ENCODE results near the gene S100A11. TPM values are rescaled to one million over a fixed set of nuclear protein-coding genes. Genes with fewer than 3 reads are reported as not detected.

Gene S100A11
- total and polyA plus RNA-seq, 7 donors, result 92.6 to 633 (median 156) TPM

DNA sequence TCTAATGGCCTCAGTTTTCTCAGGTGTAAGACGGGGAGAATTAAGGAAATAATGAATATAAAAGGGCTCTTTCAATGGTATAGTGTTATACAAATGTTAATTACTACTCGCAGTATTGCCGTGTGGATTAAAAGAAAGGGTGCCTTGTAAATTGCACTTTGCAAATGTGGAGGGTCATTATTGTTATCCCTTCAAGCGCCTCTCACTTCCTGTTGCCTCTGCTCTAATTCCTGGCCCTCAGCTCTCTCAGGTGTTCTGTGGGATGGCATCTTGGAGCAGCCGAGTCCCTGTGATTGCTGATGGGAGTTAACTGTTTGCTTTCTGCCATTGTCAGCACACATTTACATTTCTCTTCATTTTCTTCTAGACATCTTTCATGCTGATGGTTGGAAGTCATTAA lies 7.1 kb upstream of the S100A11 start:
- Histone ChIP-seq H3K4me1 (peaks cover 0 to 22% (median 19%) of the 10 kb centered on the region in 4 donors), H3K27ac (no peak overlapping the region), H3K9me3 (no peaks in the 10 kb centered on the region), H3K27me3 (no peaks in the 10 kb centered on the region), H3K4me3 (no peak overlapping the region), H3K36me3 (no peaks in the 10 kb centered on the region)
- intact Hi-C loops (cut with DNase I), result no loop called here
- DNase-seq, result no peak
- TF ChIP-seq EP300 (IDR thresholded peaks at IDR 0.05), result no peak
- TF ChIP-seq, protein P1, sequence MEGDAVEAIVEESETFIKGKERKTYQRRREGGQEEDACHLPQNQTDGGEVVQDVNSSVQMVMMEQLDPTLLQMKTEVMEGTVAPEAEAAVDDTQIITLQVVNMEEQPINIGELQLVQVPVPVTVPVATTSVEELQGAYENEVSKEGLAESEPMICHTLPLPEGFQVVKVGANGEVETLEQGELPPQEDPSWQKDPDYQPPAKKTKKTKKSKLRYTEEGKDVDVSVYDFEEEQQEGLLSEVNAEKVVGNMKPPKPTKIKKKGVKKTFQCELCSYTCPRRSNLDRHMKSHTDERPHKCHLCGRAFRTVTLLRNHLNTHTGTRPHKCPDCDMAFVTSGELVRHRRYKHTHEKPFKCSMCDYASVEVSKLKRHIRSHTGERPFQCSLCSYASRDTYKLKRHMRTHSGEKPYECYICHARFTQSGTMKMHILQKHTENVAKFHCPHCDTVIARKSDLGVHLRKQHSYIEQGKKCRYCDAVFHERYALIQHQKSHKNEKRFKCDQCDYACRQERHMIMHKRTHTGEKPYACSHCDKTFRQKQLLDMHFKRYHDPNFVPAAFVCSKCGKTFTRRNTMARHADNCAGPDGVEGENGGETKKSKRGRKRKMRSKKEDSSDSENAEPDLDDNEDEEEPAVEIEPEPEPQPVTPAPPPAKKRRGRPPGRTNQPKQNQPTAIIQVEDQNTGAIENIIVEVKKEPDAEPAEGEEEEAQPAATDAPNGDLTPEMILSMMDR (IDR thresholded peaks at IDR 0.05), result no peak
- no peak for TF ChIP-seq POLR2AphosphoS5 (IDR thresholded peaks at IDR 0.05)
- 14 to 54% methylated on average over 5 of the region's 5 CpGs for WGBS, 2 donors

- WGBS, 2 donors, result 80 to 92% methylated on average over 1 of the region's 1 CpG
- TF ChIP-seq EP300 (IDR thresholded peaks at IDR 0.05) (no peak), POLR2AphosphoS5 (IDR thresholded peaks at IDR 0.05) (no peak), POLR2A (IDR thresholded peaks at IDR 0.05) (no peak)
- intact Hi-C loops (cut with DNase I), result no loop called here
These were observed 5.2 kb upstream of the S100A11 start for GRCh38 chr1:152042030-152042429.

GRCh38 chr1:152039886-152040285 lies 3.1 kb upstream of the S100A11 start:
- H3K9me3 ChIP-seq, result no peaks in the 10 kb centered on the region
- intact Hi-C loops (cut with DNase I), result no loop called here
- no peak for TF ChIP-seq POLR2A (IDR thresholded peaks at IDR 0.05)
- TF ChIP-seq, protein P1 (IDR thresholded peaks at IDR 0.05), result no peak
- TF ChIP-seq EP300 (IDR thresholded peaks at IDR 0.05), result no peak
- TF ChIP-seq POLR2AphosphoS5 (IDR thresholded peaks at IDR 0.05), result no peak
- no peaks in the 10 kb centered on the region for H3K27me3 ChIP-seq
- peaks cover 0 to 18% (median 16%) of the 10 kb centered on the region in 4 donors for H3K4me1 ChIP-seq
- no peak for DNase-seq
- no peaks in the 10 kb centered on the region for H3K36me3 ChIP-seq
- WGBS, 2 donors, result 44 to 70% methylated on average over 1 of the region's 1 CpG
- no peak overlapping the region for H3K4me3 ChIP-seq
- no peak overlapping the region for H3K27ac ChIP-seq

More at GRCh38 chr1:152042030-152042429, 5.2 kb upstream of the S100A11 start:
- no peaks in the 10 kb centered on the region for H3K36me3 ChIP-seq
- no peaks in the 10 kb centered on the region for H3K27me3 ChIP-seq
- no peak overlapping the region for H3K27ac ChIP-seq
- no peak overlapping the region for H3K4me3 ChIP-seq
- no peaks in the 10 kb centered on the region for H3K9me3 ChIP-seq
- H3K4me1 ChIP-seq, result peaks cover 0 to 8% (median 7%) of the 10 kb centered on the region in 4 donors
- DNase-seq, result no peak

DNA sequence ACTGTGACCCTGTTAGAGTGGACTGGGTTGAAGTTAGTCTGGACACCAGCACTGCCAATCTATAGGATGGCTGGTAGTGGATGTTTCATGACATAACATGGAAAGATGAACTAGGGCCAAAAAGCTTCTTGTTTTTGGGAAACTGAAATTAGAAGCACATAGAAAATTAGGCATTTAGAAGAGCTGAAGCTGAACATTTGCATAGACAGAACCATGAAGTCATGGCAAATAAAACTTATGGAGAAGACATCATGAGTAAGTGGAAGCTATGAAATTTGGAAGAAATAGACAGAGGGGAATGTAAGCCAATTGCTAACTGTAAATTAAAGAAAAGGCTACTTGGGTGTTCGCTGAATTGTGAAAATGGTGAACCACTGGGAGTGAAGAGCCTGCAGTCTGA lies 2.7 kb upstream of the S100A11 start:
- no peak overlapping the region for H3K4me3 ChIP-seq
- no peak for TF ChIP-seq EP300 (IDR thresholded peaks at IDR 0.05)
- TF ChIP-seq POLR2AphosphoS5 (IDR thresholded peaks at IDR 0.05), result no peak
- no peaks in the 10 kb centered on the region for H3K27me3 ChIP-seq
- no peak overlapping the region for H3K27ac ChIP-seq
- peaks cover 0 to 23% (median 20%) of the 10 kb centered on the region in 4 donors for H3K4me1 ChIP-seq
- no peak for DNase-seq
- H3K36me3 ChIP-seq, result no peaks in the 10 kb centered on the region
- 94 to 98% methylated on average over 1 of the region's 1 CpG for WGBS, 2 donors
- H3K9me3 ChIP-seq, result no peaks in the 10 kb centered on the region
- intact Hi-C loops (cut with DNase I), result no loop called here

GRCh38 chr1:152038871-152039270 lies 2.1 kb upstream of the S100A11 start:
- no peak for DNase-seq

More at GRCh38 chr1:152038871-152039270, 2.1 kb upstream of the S100A11 start:
- intact Hi-C loops (cut with DNase I), result no loop called here
- no peak for TF ChIP-seq POLR2A (IDR thresholded peaks at IDR 0.05)
- TF ChIP-seq EP300 (IDR thresholded peaks at IDR 0.05), result no peak
- TF ChIP-seq, protein P1 (IDR thresholded peaks at IDR 0.05), result no peak
- TF ChIP-seq POLR2AphosphoS5 (IDR thresholded peaks at IDR 0.05), result no peak
- Histone ChIP-seq H3K4me3 (no peak overlapping the region), H3K9me3 (no peaks in the 10 kb centered on the region), H3K36me3 (no peaks in the 10 kb centered on the region), H3K27me3 (no peaks in the 10 kb centered on the region), H3K27ac (peak overlapping the region in 1 of 4 donors; percentile 13), H3K4me1 (peaks cover 0 to 28% (median 25%) of the 10 kb centered on the region in 4 donors)
- 94 to 95% methylated on average over 10 of the region's 10 CpGs for WGBS, 2 donors

Measured in sigmoid colon (tissue), 7 donors.